ENCODE measurements around the gene CABP4. TPM values are rescaled to one million over a fixed set of nuclear protein-coding genes. Genes with fewer than 3 reads are reported as not detected.
A peak's percentile ranks its signal among the peaks of the same experiment; 100 is the strongest.

Gene CABP4
- total RNA-seq, 2 experiments from 2014 or later = 1.6 to 1.9 TPM

DNA sequence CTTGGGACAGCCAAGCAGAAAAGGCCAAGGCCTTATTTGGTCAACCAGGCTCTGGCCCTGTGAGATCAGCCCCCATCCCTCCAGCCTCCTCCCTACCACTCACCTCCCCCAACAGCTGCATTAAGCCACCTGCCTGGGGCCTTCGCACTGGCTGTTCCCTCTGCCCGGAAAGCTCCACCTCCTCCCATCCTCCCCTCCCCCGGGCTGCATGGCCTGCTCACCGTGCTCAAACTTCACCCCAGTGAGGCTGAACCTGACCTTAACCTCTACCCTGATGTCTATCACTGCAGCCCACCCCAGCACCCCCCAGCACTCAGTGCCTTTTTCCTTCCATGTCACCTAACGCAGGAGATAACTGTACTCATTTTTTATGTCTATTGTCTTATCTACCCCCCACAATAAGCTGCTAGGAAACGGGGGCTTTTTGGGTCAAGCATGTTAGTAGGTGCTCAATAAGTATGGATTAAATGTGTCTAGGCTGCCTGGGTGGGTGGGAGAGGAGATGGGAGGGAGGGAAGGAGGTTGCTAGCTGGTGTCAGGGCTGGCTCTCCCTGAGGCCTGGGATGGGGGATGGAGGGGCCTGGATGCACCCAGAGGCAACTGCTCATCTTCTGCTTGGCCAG is 18.6 kb upstream of the CABP4 start:
- Mint-ChIP-seq H3K9me3 (ENCODE audit: insufficient read depth) (no peaks in the 10 kb centered on the region), H3K36me3 (ENCODE audit: low read depth) (peaks cover 79% of the 10 kb centered on the region), H3K27me3 (ENCODE audit: low read depth) (no peaks in the 10 kb centered on the region), H3K4me1 (ENCODE audit: low read depth) (peaks cover 62% of the 10 kb centered on the region), H3K27ac (peak overlapping the region; percentile 96), H3K4me3 (peak overlapping the region; percentile 84)
- peak; percentile 38 for ATAC-seq
- ChIA-PET POLR2A (interaction anchor here (0.6 to 8.9 kb wide), 25 partner anchors 8 to 377 kb away, joined by 3 to 109 read pairs (median 9); partner anchors contain the start of genes AIP, CABP4, CDK2AP2 and GPR152), CTCF (interaction anchor here (0.7 to 2.9 kb wide), 17 partner anchors 8 to 85 kb away, joined by 3 to 20 read pairs (median 6); partner anchors contain the start of genes AIP, CDK2AP2, PITPNM1 and PPP1CA)
- peak; percentile 88 for DNase-seq

DNA sequence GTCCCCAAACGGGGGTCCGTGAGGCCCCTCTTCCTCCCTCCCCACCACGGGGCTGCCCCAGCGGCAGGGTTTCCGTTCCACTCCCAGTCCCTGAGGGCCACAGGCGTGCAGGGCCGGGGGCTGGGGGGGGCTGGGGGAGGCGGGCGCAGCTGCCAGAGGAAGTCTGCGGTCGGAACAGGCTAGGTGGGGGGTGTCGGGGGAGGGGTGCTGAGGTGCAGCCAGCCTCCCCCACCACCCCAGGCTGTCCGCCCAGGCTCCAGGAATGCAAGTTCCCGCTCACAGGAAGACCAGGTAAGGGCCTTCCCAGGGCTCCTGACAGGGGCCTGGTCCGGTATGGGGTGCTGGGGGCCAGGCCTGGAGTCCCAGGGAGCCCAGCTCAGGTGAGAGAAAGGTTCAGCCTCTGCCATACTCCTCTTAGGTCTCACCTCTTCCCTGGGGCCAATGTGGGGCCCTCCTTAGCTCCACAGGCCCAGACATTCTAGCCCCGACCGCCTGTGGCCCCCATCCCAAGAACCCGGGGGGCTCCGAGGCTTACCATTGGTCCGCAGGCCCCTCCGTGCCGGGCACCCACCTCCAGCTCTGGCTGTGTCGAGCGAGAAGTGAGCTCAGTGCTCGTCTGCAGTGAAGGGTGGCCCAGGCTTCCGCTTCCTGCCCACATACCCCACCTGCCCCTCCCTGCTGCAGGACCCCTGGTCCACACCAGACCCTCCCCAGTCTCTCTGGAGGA is 17.9 kb upstream of the CABP4 start, which contains the start of gene PTPRCAP:
PTPRCAP (minus strand) TSS at position 601 of the 727 bp plus-strand sequence; CDS start at position 538, 63 bp downstream.
- Mint-ChIP-seq H3K36me3 (ENCODE audit: low read depth) (peaks cover 76% of the 10 kb centered on the region), H3K27ac (peak within 1 kb of the TSS; percentile 96), H3K27me3 (ENCODE audit: low read depth) (no peaks in the 10 kb centered on the region), H3K4me3 (peak within 1 kb of the TSS; percentile 84), H3K9me3 (ENCODE audit: insufficient read depth) (no peaks in the 10 kb centered on the region), H3K4me1 (ENCODE audit: low read depth) (peaks cover 61% of the 10 kb centered on the region)
- peak; percentile 87 for DNase-seq
- POLR2A ChIA-PET = interaction anchor here (0.6 to 8.9 kb wide), 31 partner anchors 8 to 377 kb away, joined by 3 to 109 read pairs (median 6); partner anchors contain the start of genes AIP, CABP4, CDK2AP2 and GPR152
- CTCF ChIA-PET = interaction anchor here (0.7 to 3.0 kb wide), 26 partner anchors 9 to 689 kb away, joined by 3 to 21 read pairs (median 6); partner anchors contain the start of genes AIP, CDK2AP2, PITPNM1 and POLD4
- ATAC-seq = peak; percentile 41

DNA sequence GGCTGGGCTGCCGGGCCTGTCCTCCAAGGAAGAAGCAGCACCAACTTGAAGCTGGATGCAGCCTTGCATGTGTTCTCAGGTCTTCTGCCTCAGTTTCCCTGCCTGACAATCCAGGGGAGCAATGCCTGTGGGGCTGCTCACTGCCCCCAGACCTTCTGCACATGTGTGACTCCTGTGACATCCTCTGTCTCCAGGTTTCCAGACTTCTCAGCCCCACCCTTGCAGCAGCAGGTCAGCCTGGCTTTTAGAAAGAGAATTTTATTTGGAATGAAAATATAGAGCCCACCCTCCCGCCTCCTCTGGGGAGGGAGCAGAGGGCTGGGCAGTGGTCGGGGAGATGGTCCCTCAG is 17.4 kb upstream of the CABP4 start:
- ATAC-seq = no peak
- peak overlapping the region; percentile 84 for H3K4me3 Mint-ChIP-seq

DNA sequence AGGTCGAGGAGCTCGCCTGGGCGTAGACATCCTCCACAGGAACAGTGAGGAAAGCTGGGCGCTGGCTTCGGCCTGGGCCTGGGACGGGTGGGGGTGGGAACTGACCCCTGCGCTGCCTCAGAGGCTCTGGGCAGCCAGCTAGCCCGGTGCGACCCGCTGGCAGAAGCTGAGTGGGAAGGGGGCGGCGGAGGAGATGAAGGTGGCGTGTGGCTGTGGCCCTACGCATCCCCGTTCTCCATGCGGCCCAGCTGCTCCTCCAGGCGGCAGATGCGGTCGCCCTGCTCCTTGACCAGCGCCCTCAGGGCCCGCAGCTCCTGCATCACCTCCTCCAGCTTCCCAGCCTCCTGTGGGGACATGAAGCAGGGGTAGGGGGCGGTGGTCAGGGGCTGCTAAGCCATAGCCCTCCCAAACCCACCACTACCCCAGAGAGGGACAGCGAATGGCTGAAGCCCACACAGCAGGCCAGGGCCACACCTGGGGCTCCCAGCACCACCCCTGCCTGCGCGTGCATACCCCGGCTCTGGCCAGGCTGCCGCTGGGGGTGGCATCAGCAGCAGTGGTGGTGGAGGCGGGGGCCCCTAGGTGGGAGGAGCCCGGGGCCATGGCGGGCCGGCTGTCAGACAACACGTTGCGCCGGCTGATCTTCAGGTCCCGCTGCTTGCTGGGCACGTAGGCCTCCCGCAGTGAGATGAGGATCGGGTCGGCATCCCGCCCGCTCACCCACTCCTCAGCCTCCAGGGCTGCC is 16.8 kb upstream of the CABP4 start:
- Mint-ChIP-seq H3K27me3 (ENCODE audit: low read depth) (no peaks in the 10 kb centered on the region), H3K4me1 (ENCODE audit: low read depth) (peaks cover 58% of the 10 kb centered on the region), H3K4me3 (peak overlapping the region; percentile 84), H3K36me3 (ENCODE audit: low read depth) (peaks cover 67% of the 10 kb centered on the region), H3K9me3 (ENCODE audit: insufficient read depth) (no peaks in the 10 kb centered on the region), H3K27ac (peak overlapping the region; percentile 96)
- POLR2A ChIA-PET = interaction anchor here (1.0 to 8.9 kb wide), 24 partner anchors 8 to 200 kb away, joined by 3 to 109 read pairs (median 9); partner anchors contain the start of genes AIP, CABP4, CDK2AP2 and GPR152
- CTCF ChIA-PET = interaction anchor here (0.8 to 3.0 kb wide), 25 partner anchors 10 to 191 kb away, joined by 3 to 21 read pairs (median 6); partner anchors contain the start of genes PITPNM1, POLD4, PPP1CA and RAD9A
- peak; percentile 63 for ATAC-seq
- DNase-seq = peak; percentile 90

More for the DNA sequence above, 17.4 kb upstream of the CABP4 start:
- ChIA-PET POLR2A (interaction anchor here (1.0 to 8.9 kb wide), 26 partner anchors 7 to 199 kb away, joined by 3 to 109 read pairs (median 8); partner anchors contain the start of genes AIP, CABP4, CDK2AP2 and GPR152), CTCF (interaction anchor here (0.7 to 3.0 kb wide), 22 partner anchors 9 to 689 kb away, joined by 3 to 21 read pairs (median 6); partner anchors contain the start of genes PITPNM1, POLD4, PPP1CA and RAD9A)
- H3K9me3 Mint-ChIP-seq (ENCODE audit: insufficient read depth) = no peaks in the 10 kb centered on the region
- DNase-seq = no peak
- no peaks in the 10 kb centered on the region for H3K27me3 Mint-ChIP-seq (ENCODE audit: low read depth)
- H3K36me3 Mint-ChIP-seq (ENCODE audit: low read depth) = peaks cover 72% of the 10 kb centered on the region
- H3K27ac Mint-ChIP-seq = peak overlapping the region; percentile 96
- peaks cover 61% of the 10 kb centered on the region for H3K4me1 Mint-ChIP-seq (ENCODE audit: low read depth)

DNA sequence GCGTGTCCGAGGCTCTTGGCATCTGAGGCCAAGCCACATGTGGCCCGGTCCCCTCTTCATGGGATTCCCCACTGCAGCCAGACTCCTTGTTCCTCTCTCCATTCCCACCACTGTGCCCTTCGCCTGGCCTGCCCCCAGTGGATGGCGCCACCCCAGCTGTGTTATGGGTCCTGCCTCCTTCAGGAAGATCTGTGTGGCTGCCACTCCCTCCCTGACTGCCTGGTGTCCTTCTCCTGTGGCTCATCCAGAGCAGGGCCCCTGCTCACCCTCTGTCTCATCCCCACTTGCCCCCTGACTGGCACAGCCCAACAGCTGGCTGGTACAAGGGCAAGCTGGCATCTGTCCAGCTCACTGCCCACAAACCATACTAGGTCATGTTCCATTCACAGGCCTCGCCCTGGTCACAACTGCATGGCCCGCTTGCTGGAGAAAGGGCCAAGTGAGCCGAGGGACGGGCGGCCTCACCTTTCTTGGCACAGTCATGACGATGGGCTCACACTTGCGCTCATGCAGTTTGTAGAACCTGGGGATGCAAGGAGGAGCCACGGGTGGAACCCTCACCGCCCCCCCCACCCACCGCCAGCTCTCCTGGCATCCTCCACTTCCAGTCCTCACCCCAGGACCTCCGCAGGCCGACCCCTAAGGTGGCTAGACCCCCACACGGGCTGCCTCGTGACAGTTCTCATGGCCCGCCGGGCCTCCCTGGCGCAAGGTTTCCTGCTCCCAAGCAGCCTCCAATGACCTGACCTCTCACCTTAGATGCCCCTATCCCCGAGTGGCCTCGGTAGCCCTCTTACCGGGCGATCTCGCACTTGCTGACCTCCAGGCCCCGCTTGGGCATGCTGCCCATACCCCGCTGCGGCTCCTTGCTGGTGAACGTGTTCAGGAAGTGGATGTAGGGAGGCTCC is 15.6 kb upstream of the CABP4 start:
- ChIA-PET CTCF (interaction anchor here (0.8 to 3.0 kb wide), 10 partner anchors 19 to 94 kb away, joined by 3 to 21 read pairs (median 4); partner anchors contain the start of genes TBC1D10C and TMEM134), POLR2A (interaction anchor here (0.6 to 8.9 kb wide), 13 partner anchors 8 to 174 kb away, joined by 3 to 109 read pairs (median 15); partner anchors contain the start of genes AIP, GPR152, PITPNM1 and PPP1CA)
- peak overlapping the region; percentile 96 for H3K27ac Mint-ChIP-seq
- H3K4me3 Mint-ChIP-seq = peak overlapping the region; percentile 84
- ATAC-seq (no peak), DNase-seq (peak; percentile 61)
- H3K4me1 Mint-ChIP-seq (ENCODE audit: low read depth) = peaks cover 56% of the 10 kb centered on the region
- peaks cover 55% of the 10 kb centered on the region for H3K36me3 Mint-ChIP-seq (ENCODE audit: low read depth)
- H3K27me3 Mint-ChIP-seq (ENCODE audit: low read depth) = no peaks in the 10 kb centered on the region
- no peaks in the 10 kb centered on the region for H3K9me3 Mint-ChIP-seq (ENCODE audit: insufficient read depth)

DNA sequence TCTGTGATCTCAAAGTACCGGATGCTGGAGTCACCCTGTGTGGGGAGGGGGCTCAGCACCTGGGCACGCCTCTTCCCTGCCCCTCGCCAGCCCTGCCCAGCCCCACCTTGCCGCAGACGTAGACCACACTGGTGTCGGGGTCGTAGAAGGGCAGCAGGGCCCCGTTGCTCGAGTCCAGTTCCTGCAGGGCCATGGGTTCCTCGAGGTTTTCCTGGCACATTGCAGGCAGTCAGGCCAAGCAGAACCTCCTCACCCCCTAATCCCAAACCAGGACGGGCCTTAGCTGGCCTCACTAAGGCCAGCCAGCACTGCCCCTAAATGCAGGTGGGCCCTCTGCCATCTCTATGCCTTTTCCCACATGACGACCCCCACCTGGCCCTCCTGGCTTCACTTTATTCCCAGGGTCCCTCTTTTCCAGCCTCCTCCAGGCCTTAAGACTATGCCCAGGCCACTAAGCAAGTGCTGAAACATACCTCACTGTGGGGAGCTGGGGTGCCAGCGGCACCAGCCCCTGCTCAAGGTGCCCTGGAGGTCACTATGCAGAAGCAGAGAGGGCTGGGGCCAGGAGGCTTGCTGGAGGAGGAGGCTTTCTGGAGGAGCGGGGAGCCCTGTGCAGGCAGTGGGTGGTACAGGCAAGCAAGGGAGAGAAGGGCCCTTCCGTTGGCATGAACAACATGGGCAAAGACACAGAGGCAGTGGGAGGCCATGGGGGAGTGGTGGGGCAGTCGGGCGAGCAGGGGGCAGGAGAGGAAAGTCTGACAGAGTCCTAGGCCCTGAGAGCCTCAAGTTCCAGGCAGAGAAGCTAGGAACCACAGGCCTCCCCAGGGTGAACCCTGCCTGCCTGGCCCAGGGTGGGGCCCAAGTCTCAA is 14.7 kb upstream of the CABP4 start:
- ChIA-PET CTCF (interaction anchor here (2.2 kb wide), 1 partner anchor 33 kb away, joined by 7 read pairs; no protein-coding TSS in a partner anchor), POLR2A (interaction anchor here (0.7 to 8.9 kb wide), 7 partner anchors 10 to 44 kb away, joined by 3 to 84 read pairs (median 4); partner anchors contain the start of genes AIP and TBC1D10C)
- H3K4me1 Mint-ChIP-seq (ENCODE audit: low read depth) = peaks cover 60% of the 10 kb centered on the region
- H3K27me3 Mint-ChIP-seq (ENCODE audit: low read depth) = no peaks in the 10 kb centered on the region
- peak overlapping the region; percentile 96 for H3K27ac Mint-ChIP-seq
- H3K4me3 Mint-ChIP-seq = peak overlapping the region; percentile 84
- ATAC-seq (no peak), DNase-seq (no peak)
- peaks cover 48% of the 10 kb centered on the region for H3K36me3 Mint-ChIP-seq (ENCODE audit: low read depth)
- H3K9me3 Mint-ChIP-seq (ENCODE audit: insufficient read depth) = no peaks in the 10 kb centered on the region

DNA sequence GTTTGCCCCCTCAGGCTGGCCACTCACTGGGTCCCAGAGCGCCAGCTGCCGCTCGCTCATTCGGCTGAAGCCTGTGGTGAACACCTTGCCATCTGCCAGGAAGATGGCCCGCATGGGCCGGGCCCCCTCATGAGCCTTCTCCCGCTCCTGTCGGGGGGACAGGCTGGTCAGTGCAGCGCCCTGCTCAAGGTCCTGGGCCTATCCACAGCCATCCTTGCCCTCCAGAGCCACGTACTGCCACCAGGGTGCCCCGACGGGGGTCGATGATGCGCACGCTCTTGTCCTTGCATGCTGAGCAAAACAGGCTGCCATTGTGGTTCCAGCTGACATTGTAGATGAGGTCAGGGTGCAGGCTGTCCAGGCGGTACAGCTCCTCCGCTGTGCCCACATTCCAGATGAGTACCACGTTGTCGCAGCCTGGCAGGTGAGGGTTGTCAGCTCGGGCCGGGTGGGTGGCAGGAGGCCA is 14.0 kb upstream of the CABP4 start:
- no peak for DNase-seq
- Mint-ChIP-seq H3K36me3 (ENCODE audit: low read depth) (peaks cover 42% of the 10 kb centered on the region), H3K27ac (peak overlapping the region; percentile 96), H3K4me3 (peak overlapping the region; percentile 5), H3K9me3 (ENCODE audit: insufficient read depth) (no peaks in the 10 kb centered on the region), H3K4me1 (ENCODE audit: low read depth) (peaks cover 65% of the 10 kb centered on the region), H3K27me3 (ENCODE audit: low read depth) (no peaks in the 10 kb centered on the region)
- CTCF ChIA-PET = no interaction called here
- POLR2A ChIA-PET = interaction anchor here (0.7 to 1.8 kb wide), 6 partner anchors 9 to 44 kb away, joined by 3 to 5 read pairs (median 4); partner anchors contain the start of gene TBC1D10C
- no peak for ATAC-seq

DNA sequence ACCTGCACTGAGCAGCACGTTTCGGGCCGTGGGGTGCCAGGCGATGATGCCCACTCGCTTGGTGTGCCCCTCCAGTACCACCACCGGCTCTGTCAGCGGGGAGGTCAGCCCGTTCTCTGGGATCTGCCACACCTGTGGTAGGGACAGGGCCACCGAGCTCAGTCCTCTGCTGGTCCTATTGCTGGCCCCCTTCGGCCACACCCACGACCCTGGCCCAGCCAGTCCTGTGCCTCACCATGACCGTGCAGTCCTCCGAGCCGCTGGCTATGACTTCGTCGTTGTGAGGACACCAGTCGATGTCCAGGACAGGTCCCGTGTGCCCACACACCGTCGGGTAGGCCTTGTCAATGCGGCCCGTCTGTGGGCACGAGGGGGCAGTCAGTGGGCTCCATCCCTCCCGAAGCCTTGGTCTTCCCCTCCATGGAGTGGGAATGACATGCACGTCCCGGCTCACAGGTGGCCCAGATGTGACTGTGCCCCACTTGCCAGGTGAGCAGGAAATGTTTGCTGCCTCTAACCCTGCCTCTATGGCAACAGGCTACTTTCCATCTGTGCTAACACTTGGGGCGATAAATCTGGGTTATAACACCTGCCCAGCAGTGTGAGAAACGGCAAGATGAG is 13.3 kb upstream of the CABP4 start:
- POLR2A ChIA-PET = interaction anchor here (0.9 to 1.8 kb wide), 3 partner anchors 8 to 33 kb away, joined by 3 to 5 read pairs (median 4); no protein-coding TSS in a partner anchor
- Mint-ChIP-seq H3K4me3 (peak overlapping the region; percentile 58), H3K36me3 (ENCODE audit: low read depth) (peaks cover 36% of the 10 kb centered on the region), H3K27ac (peak overlapping the region; percentile 68), H3K4me1 (ENCODE audit: low read depth) (peaks cover 67% of the 10 kb centered on the region), H3K27me3 (ENCODE audit: low read depth) (no peaks in the 10 kb centered on the region), H3K9me3 (ENCODE audit: insufficient read depth) (no peaks in the 10 kb centered on the region)
- DNase-seq (no peak), ATAC-seq (no peak)
- CTCF ChIA-PET = no interaction called here

Measured in activated CD8-positive, alpha-beta T cell treated with anti-CD3 and anti-CD28 coated beads, Interleukin-2, amount 10 ng/mL, durations not matched to agents 7 days and 5 days (primary cell).